ENCODE data around the gene RPS15. TPM values are rescaled to one million over a fixed set of nuclear protein-coding genes. Genes with fewer than 3 reads are reported as not detected.

RPS15 gene
- total RNA-seq, 1 donor from 2014 or later, result 3,906 TPM

- Histone ChIP-seq H3K4me3 (no peak overlapping the region), H3K4me1 (peaks cover 24% of the 10 kb centered on the region), H3K9me3 (no peaks in the 10 kb centered on the region), H3K27ac (no peak overlapping the region), H3K36me3 (peaks cover 0 to 1% of the 10 kb centered on the region in 2 donors), H3K27me3 (no peaks in the 10 kb centered on the region)
- intact Hi-C loops (cut with DNase I), result no loop called here
- DNase-seq (ENCODE audit: extremely low spot score in 2 of 2), result no peak
- TF ChIP-seq POLR2AphosphoS5 (IDR thresholded peaks at IDR 0.05; ENCODE audit: insufficient read depth in 1 of 2, low read depth in 1 of 2) (no peak), CTCF (IDR thresholded peaks at IDR 0.05) (no peak), POLR2A (IDR thresholded peaks at IDR 0.05) (no peak)
Measured at GRCh38 chr19:1481224-1481892, 43.2 kb downstream of the RPS15 start.

- Histone ChIP-seq H3K27ac (no peak overlapping the region), H3K27me3 (no peaks in the 10 kb centered on the region), H3K4me3 (no peak overlapping the region), H3K4me1 (peaks cover 24% of the 10 kb centered on the region), H3K9me3 (no peaks in the 10 kb centered on the region), H3K36me3 (no peaks in the 10 kb centered on the region)
- intact Hi-C loops (cut with DNase I), result no loop called here
- TF ChIP-seq CTCF (IDR thresholded peaks at IDR 0.05) (no peak), POLR2AphosphoS5 (IDR thresholded peaks at IDR 0.05; ENCODE audit: insufficient read depth in 1 of 2, low read depth in 1 of 2) (no peak), POLR2A (IDR thresholded peaks at IDR 0.05) (no peak)
- no peak for DNase-seq (ENCODE audit: extremely low spot score in 2 of 2)
Measured at GRCh38 chr19:1481893-1482360, 43.7 kb downstream of the RPS15 start.

GRCh38 chr19:1482361-1483130 lies 44.4 kb downstream of the RPS15 start:
- no peak for DNase-seq (ENCODE audit: extremely low spot score in 2 of 2)
- Histone ChIP-seq H3K4me1 (peaks cover 17% of the 10 kb centered on the region), H3K4me3 (no peak overlapping the region), H3K36me3 (no peaks in the 10 kb centered on the region), H3K27me3 (no peaks in the 10 kb centered on the region), H3K27ac (no peak overlapping the region), H3K9me3 (no peaks in the 10 kb centered on the region)
- intact Hi-C loops (cut with DNase I), result no loop called here
- TF ChIP-seq POLR2AphosphoS5 (IDR thresholded peaks at IDR 0.05; ENCODE audit: insufficient read depth in 1 of 2, low read depth in 1 of 2), result no peak
- TF ChIP-seq CTCF (IDR thresholded peaks at IDR 0.05), result no peak
- TF ChIP-seq POLR2A (IDR thresholded peaks at IDR 0.05), result no peak

GRCh38 chr19:1483131-1483978 lies 45.2 kb downstream of the RPS15 start:
- intact Hi-C loops (cut with DNase I), result no loop called here
- TF ChIP-seq POLR2A (IDR thresholded peaks at IDR 0.05) (no peak), POLR2AphosphoS5 (IDR thresholded peaks at IDR 0.05; ENCODE audit: insufficient read depth in 1 of 2, low read depth in 1 of 2) (no peak)
- H3K27ac ChIP-seq, result no peak overlapping the region
- H3K9me3 ChIP-seq, result no peaks in the 10 kb centered on the region
- peaks cover 9% of the 10 kb centered on the region for H3K4me1 ChIP-seq
- H3K36me3 ChIP-seq, result no peaks in the 10 kb centered on the region
- no peak overlapping the region for H3K4me3 ChIP-seq
- DNase-seq (ENCODE audit: extremely low spot score in 2 of 2), result no peak
- H3K27me3 ChIP-seq, result no peaks in the 10 kb centered on the region

GRCh38 chr19:1483979-1484428 lies 45.8 kb downstream of the RPS15 start:
- H3K36me3 ChIP-seq, result no peaks in the 10 kb centered on the region
- H3K27ac ChIP-seq, result no peak overlapping the region
- H3K4me3 ChIP-seq, result no peak overlapping the region
- intact Hi-C loops (cut with DNase I), result no loop called here
- H3K27me3 ChIP-seq, result no peaks in the 10 kb centered on the region
- H3K9me3 ChIP-seq, result no peaks in the 10 kb centered on the region
- no peak for TF ChIP-seq POLR2AphosphoS5 (IDR thresholded peaks at IDR 0.05; ENCODE audit: insufficient read depth in 1 of 2, low read depth in 1 of 2)
- TF ChIP-seq CTCF (IDR thresholded peaks at IDR 0.05), result no peak
- no peak for TF ChIP-seq POLR2A (IDR thresholded peaks at IDR 0.05)
- no peak for DNase-seq (ENCODE audit: extremely low spot score in 2 of 2)
- H3K4me1 ChIP-seq, result peaks cover 5% of the 10 kb centered on the region
